Upper lobe of left lung (tissue), 6 donors: ENCODE data around the gene PPDPF. TPM values are rescaled to one million over a fixed set of nuclear protein-coding genes. Genes with fewer than 3 reads are reported as not detected.

Experiments used
- ATAC-seq, 2 donors: fragments of 200-7000 bp; cut with Tn5 transposase; one replicate each; pipeline ENCODE4 v1.9.1; 2022; ENCODE audit warnings: mild to moderate bottlenecking in 2 of 2, moderate library complexity in 2 of 2; ENCODE audit not compliant: low FRiP score in 2 of 2
- DNase-seq, 2 donors: peaks; one replicate each; pipeline ENCODE4 v3.0.0-alpha.2; 2019 to 2020
- H3K27ac ChIP-seq, 4 donors: fragments of 200-600 bp; sonication (generic); one replicate each; pipeline ENCODE4 v1.5.1; 2016 to 2019
- H3K27me3 ChIP-seq, 4 donors: fragments of 200-600 bp; sonication (generic); one replicate each; pipeline ENCODE4 v1.5.1; 2017 to 2019
- H3K36me3 ChIP-seq, 4 donors: fragments of 200-600 bp; sonication (generic); one replicate each; pipeline ENCODE4 v1.5.1; 2016 to 2019
- H3K4me1 ChIP-seq, 4 donors: fragments of 200-600 bp; sonication (generic); one replicate each; pipeline ENCODE4 v1.5.1; 2018 to 2019
- H3K4me3 ChIP-seq, 4 donors: fragments of 200-600 bp; sonication (generic); one replicate each; pipeline ENCODE4 v1.5.1; 2017 to 2019; ENCODE audit warnings: mild to moderate bottlenecking in 2 of 4, moderate library complexity in 1 of 4
- H3K9me3 ChIP-seq, 4 donors: fragments of 200-600 bp; sonication (generic); one replicate each; pipeline ENCODE4 v1.5.1; 2018 to 2019
- EP300 ChIP-seq, 4 donors: sonication (generic); formaldehyde crosslinking; IDR thresholded peaks; one replicate each; pipeline ENCODE4 v1.5.1; 2017; ENCODE audit warnings: antibody characterized with exemption in 4 of 4, control low read depth in 2 of 4
- POLR2A ChIP-seq, 4 donors: fragments of 450-650 bp; IDR thresholded peaks; one replicate each; pipeline ENCODE4 v1.5.1; 2016 to 2017; ENCODE audit warnings: antibody characterized with exemption in 4 of 4, mild to moderate bottlenecking in 2 of 4
- POLR2AphosphoS5 ChIP-seq, 2 donors: sonication (generic); formaldehyde crosslinking; IDR thresholded peaks; one replicate each; pipeline ENCODE4 v1.5.1; 2017; ENCODE audit warnings: antibody characterized with exemption in 2 of 2
- WGBS, 2 donors: methylation state at CpG; one replicate each; pipeline ENCODE4 v1.1.5; 2017 to 2018; 5-methylcytosine and 5-hydroxymethylcytosine counted together
- total RNA-seq, 6 donors: library from RNA; depleted of rRNA in 4 of 6; stranded (reverse); fragments of >200 nt in 4 of 6; gene quantifications; one replicate each; pipeline versions ENCODE4 v1.1.0 to v1.2.1, GENCODE V29; 2016 to 2021
- TF ChIP-seq, protein P1 (sequence below), 6 experiments: fragments of 450-650 bp in 4 of 6; fragments of 200-600 bp in 2 of 6; sonication (generic) in 2 of 6; IDR thresholded peaks; one replicate each; pipeline ENCODE4 v1.5.1; 2016 to 2019; ENCODE audit warnings: antibody characterized with exemption in 6 of 6
- donor health status: DM: no; HTN: no; CAD: no; lungs with moderate emphysema.
- donor health status: DM: no; HTN: yes; CAD: no; lungs with severe emphysema.

PPDPF gene
- total RNA-seq, 6 donors from 2014 or later, result 91.1 to 468 (median 416) TPM

DNA sequence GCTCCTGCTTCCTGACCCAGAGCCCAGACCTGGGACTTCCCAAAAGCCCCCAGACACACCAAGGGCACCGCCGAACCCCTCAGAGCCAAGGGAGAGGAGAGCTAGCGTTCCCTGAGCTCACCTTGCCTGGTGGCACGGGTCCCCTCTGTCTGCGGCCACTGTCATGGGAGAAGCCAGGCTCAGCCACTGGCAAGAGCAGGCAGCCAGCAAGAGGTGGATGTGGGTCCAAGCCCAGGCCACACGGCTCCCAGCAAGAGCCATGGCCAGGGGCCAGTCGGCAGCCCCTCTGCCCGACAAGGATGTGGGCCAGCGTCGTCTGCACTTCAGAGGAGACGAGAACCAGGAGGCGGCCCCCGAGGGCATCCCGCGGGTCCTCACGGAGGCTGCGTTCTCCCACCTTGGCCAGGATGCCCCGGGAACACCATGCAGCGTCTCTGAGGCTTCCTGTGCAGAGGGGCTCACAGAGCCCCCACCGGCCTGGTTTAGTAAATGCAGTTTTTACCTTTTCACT is 2.2 kb upstream of the PPDPF start:
- DNase-seq, result peak in 1 of 2 donors; percentile 75
- Histone ChIP-seq H3K27me3 (no peaks in the 10 kb centered on the region), H3K9me3 (no peaks in the 10 kb centered on the region), H3K4me3 (no peak overlapping the region), H3K27ac (no peak overlapping the region), H3K4me1 (peaks cover 13 to 36% (median 31%) of the 10 kb centered on the region in 4 donors), H3K36me3 (peaks cover 0 to 7% (median 5%) of the 10 kb centered on the region in 4 donors)
- TF ChIP-seq EP300 (IDR thresholded peaks at IDR 0.05) (no peak), POLR2AphosphoS5 (IDR thresholded peaks at IDR 0.05) (no peak), POLR2A (IDR thresholded peaks at IDR 0.05) (no peak)
- TF ChIP-seq, protein P1, sequence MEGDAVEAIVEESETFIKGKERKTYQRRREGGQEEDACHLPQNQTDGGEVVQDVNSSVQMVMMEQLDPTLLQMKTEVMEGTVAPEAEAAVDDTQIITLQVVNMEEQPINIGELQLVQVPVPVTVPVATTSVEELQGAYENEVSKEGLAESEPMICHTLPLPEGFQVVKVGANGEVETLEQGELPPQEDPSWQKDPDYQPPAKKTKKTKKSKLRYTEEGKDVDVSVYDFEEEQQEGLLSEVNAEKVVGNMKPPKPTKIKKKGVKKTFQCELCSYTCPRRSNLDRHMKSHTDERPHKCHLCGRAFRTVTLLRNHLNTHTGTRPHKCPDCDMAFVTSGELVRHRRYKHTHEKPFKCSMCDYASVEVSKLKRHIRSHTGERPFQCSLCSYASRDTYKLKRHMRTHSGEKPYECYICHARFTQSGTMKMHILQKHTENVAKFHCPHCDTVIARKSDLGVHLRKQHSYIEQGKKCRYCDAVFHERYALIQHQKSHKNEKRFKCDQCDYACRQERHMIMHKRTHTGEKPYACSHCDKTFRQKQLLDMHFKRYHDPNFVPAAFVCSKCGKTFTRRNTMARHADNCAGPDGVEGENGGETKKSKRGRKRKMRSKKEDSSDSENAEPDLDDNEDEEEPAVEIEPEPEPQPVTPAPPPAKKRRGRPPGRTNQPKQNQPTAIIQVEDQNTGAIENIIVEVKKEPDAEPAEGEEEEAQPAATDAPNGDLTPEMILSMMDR (IDR thresholded peaks at IDR 0.05), result no peak
- no peak for ATAC-seq
- WGBS, 2 donors, result 90 to 93% methylated on average over 9 to 17 of the region's 20 CpGs

DNA sequence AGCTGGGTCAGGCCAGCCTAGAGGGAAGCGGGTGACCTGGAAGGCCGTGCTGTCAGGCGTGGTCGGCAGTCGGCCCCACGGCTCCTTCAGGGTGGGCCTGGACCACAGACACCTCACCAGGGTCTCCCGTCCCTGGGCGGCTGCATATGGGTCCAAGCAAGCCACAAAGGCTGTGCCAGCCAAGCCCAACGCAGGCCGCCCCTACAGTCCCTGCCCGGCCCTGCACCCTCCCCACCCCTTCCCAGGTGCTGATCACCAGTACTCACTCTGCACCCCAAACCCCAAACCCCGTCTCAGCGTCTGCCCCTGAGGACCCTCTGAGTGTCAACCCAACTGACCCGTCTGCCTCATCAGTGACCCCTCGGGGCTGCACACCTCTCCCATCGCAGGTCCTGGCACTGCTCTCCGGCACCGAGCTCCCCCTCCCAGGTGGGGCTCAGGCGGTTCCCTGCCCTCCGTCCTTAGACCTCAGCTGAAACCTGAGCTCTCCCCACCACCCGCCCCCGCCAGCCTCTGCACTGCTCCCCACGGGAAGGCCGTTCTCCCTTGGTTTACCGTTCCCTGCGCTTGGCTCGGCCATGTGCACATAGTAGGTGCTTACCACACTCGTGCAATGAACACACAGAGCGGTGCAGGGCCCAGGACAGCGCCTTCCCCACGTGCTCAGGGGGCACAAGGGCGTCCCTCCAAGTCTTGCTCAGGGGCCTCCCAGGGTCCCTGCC is 1.5 kb upstream of the PPDPF start:
- H3K27me3 ChIP-seq, result no peaks in the 10 kb centered on the region
- H3K4me3 ChIP-seq, result peak overlapping the region in 3 of 4 donors; percentile 63 to 97 (median 81)
- H3K4me1 ChIP-seq, result peaks cover 13 to 36% (median 31%) of the 10 kb centered on the region in 4 donors
- TF ChIP-seq EP300 (IDR thresholded peaks at IDR 0.05) (no peak), POLR2A (IDR thresholded peaks at IDR 0.05) (no peak), POLR2AphosphoS5 (IDR thresholded peaks at IDR 0.05) (no peak)
- TF ChIP-seq, protein P1 (IDR thresholded peaks at IDR 0.05), result no peak
- ATAC-seq, result no peak
- peaks cover 0 to 7% (median 5%) of the 10 kb centered on the region in 4 donors for H3K36me3 ChIP-seq
- H3K9me3 ChIP-seq, result no peaks in the 10 kb centered on the region
- peak overlapping the region; percentile 89 to 97 (median 92) for H3K27ac ChIP-seq
- peak in 1 of 2 donors; percentile 76 for DNase-seq
- 66 to 81% methylated on average over 19 to 29 of the region's 32 CpGs for WGBS, 2 donors

DNA sequence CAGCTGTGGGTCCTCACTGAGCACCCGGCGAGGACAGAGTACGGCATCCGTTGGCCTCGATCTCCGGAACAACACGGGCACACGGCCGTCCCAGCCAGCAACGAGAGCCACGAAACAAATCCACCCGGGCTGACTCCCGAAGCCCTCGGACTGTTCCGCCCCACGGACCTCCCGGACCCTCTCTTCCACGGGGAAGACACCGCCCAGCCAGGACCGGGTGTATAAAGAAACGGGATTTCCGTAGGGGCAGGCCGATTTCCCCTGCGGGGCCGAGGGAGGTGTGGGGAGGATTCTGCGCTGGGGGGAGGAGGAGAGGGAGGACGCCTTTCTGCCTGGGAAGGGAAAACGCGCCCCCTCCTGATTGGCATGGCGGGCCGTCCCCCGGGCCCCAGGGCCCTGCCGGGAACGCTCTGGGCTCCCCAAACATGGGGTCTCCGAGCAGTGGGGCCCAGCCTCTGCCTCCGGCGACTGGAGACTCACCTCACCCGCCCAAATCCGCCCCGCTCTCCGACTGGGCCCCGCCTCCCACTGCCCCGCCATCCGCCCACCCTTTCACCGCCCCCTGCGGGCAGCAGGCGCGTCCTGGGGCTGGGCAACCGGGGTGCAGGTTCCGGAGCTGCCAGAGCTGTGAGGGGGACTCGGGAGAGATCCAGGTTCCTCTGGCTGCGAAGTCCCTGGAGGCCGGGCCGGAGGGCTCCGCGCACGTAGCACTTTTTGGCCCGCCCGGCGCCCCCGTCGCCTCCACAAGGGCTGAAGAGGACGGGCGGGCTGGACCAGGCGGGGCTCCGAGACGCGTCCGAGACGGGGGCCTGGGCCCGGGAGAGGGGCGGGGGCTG is 679 bp upstream of the PPDPF start:
- H3K4me3 ChIP-seq, result peak overlapping the region; percentile 63 to 97 (median 75)
- peaks cover 13 to 36% (median 31%) of the 10 kb centered on the region in 4 donors for H3K4me1 ChIP-seq
- DNase-seq, result peak; percentile 47 to 73
- H3K36me3 ChIP-seq, result peaks cover 0 to 7% (median 5%) of the 10 kb centered on the region in 4 donors
- peak overlapping the region; percentile 89 to 97 (median 92) for H3K27ac ChIP-seq
- ATAC-seq, result peak; percentile 67 to 73
- H3K9me3 ChIP-seq, result no peaks in the 10 kb centered on the region
- WGBS, 2 donors, result 2 to 3% methylated on average over 26 to 37 of the region's 72 CpGs
- H3K27me3 ChIP-seq, result no peaks in the 10 kb centered on the region
- TF ChIP-seq, protein P1 (IDR thresholded peaks at IDR 0.05), result peak in 4 of 6 experiments; percentile 8 to 30 (median 20)
- TF ChIP-seq EP300 (IDR thresholded peaks at IDR 0.05) (no peak), POLR2A (IDR thresholded peaks at IDR 0.05) (no peak)

DNA sequence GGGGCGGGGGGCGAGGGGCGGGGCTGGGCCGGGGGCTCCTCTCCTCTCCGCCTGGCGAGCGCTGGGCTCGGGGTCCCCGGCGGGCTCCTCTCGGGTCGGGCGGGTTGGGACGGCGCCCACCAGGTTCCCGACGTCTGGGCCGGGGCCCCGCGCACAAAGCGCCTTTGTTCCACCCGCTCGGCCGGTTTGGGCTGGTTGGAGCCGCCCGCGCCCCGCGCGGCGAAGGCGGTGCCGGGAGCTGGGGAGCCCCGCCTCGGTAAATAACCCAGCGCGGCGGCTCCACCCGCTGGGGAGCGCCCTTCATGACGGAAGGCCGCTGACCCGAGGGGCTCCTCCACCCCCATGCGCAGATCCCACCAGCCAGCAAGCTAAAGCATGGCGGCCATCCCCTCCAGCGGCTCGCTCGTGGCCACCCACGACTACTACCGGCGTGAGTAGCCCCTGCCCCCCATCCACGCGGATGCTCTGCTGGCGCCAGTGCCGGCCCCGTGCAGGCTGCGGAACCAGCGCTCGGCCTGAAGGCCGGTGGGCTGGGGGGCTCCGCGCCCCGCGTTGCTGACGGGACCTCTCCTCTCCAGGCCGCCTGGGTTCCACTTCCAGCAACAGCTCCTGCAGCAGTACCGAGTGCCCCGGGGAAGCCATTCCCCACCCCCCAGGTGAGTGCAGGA is 503 bp downstream of the PPDPF start:
- peak; percentile 64 to 97 for DNase-seq
- WGBS, 2 donors, result 0 to 1% methylated on average over 8 of the region's 68 CpGs

More for the DNA sequence above, 503 bp downstream of the PPDPF start:
- Histone ChIP-seq H3K36me3 (peaks cover 0 to 7% (median 5%) of the 10 kb centered on the region in 4 donors), H3K4me3 (peak overlapping the region; percentile 63 to 97 (median 80)), H3K4me1 (peaks cover 13 to 36% (median 31%) of the 10 kb centered on the region in 4 donors), H3K27me3 (no peaks in the 10 kb centered on the region), H3K9me3 (no peaks in the 10 kb centered on the region), H3K27ac (peak overlapping the region; percentile 89 to 97 (median 92))
- TF ChIP-seq POLR2AphosphoS5 (IDR thresholded peaks at IDR 0.05) (no peak), EP300 (IDR thresholded peaks at IDR 0.05) (no peak), POLR2A (IDR thresholded peaks at IDR 0.05) (no peak)
- TF ChIP-seq, protein P1 (IDR thresholded peaks at IDR 0.05), result peak in 1 of 6 experiments; percentile 13
- peak; percentile 71 to 80 for ATAC-seq
